Right ventricle myocardium inferior (tissue), 1 donor: ENCODE results near the gene UNC5CL. TPM values are rescaled to one million over a fixed set of nuclear protein-coding genes. Genes with fewer than 3 reads are reported as not detected.

Source experiments
- ATAC-seq: fragments of 200-7000 bp; cut with Tn5 transposase; one replicate; pipeline ENCODE4 v1.9.1; 2020; ENCODE audit warnings: mild to moderate bottlenecking, moderate library complexity
- DNase-seq: peaks from one replicate; pipeline ENCODE4 v3.0.0; 2021; ENCODE audit errors: missing footprints
- intact Hi-C: fragments of 100-400 bp; cut with DNase I; formaldehyde crosslinking; loops from one replicate; pipeline ENCODE4 v1.11.0; 2022
- total RNA-seq: library from RNA; stranded (reverse); fragmentation: NEBNext Ultra II Directional; extraction: Animal tissue kit (Norgen Biotek cat#: 25700); gene quantifications from one replicate; pipeline ENCODE4 v1.2.1, GENCODE V29; 2021
- donor health status: DM: no; HTN: yes; CAD: no; lungs with severe emphysema.

Gene UNC5CL
- total RNA-seq, 1 donor from 2014 or later = 0.60 TPM

- ATAC-seq (no peak), DNase-seq (no peak)
- intact Hi-C loops = loop anchor here (2.0 to 5.0 kb wide), 2 partner anchors 37 to 58 kb away; no protein-coding TSS in a partner anchor
These were observed 26.6 kb upstream of the UNC5CL start for GRCh38 chr6:41065550-41066026.

- intact Hi-C loops = loop anchor here (5.0 kb wide), 2 partner anchors 58 to 68 kb away; no protein-coding TSS in a partner anchor
- ATAC-seq (no peak), DNase-seq (no peak)
These were observed 25.8 kb upstream of the UNC5CL start for GRCh38 chr6:41064841-41065240.

DNA sequence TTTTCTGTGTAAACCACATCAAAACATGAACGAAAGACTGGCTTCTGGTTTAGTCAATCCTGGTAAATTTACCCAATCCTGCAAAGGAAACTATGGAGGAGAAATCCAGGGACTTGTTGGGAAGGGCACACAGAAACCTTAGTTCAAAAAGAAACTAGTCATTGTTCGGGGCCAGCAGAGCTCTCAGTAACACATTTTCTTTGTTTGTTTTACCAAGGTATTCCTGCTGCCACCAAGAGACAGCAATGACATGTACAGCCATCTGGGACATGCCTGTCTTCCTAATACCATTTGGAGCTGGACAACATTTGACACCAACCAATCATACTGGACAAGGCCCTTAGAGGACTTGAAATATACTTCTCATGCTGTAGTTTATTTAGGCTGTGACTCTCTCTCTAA, 24.9 kb upstream of the UNC5CL start:
- intact Hi-C loops = loop anchor here (5.0 kb wide), 1 partner anchor 67 kb away; no protein-coding TSS in a partner anchor
- ATAC-seq = peak; percentile 47
- DNase-seq = no peak

- no peak for ATAC-seq
- intact Hi-C loops = loop anchor here (5.0 kb wide), 1 partner anchor 65 kb away; no protein-coding TSS in a partner anchor
- no peak for DNase-seq
These were observed 23.0 kb upstream of the UNC5CL start for GRCh38 chr6:41062056-41062455.

- DNase-seq = no peak
- ATAC-seq = no peak
- intact Hi-C loops = loop anchor here (5.0 kb wide), 1 partner anchor 64 kb away; no protein-coding TSS in a partner anchor
These were observed 22.2 kb upstream of the UNC5CL start for GRCh38 chr6:41061196-41061726.

DNA sequence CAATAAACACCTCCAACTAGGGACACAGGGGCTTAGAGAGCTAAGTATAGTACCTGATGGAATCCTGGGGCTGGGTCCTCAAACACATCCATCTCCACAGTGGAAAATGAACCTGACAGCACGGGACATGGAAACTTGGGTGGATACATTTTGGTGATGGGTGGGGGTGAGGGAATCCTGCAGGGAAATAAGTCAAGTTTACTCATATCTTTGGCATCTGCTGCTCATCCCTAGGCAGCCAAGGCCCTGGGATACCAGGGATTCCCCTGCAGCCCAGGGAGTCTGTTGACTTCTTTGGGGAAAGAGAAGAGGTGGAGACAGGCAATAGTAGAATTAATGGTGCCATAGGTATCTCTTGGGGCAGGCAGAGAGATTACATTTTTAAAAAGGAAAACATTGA, 20.5 kb upstream of the UNC5CL start:
- intact Hi-C loops = no loop called here
- DNase-seq (no peak), ATAC-seq (no peak)

DNA sequence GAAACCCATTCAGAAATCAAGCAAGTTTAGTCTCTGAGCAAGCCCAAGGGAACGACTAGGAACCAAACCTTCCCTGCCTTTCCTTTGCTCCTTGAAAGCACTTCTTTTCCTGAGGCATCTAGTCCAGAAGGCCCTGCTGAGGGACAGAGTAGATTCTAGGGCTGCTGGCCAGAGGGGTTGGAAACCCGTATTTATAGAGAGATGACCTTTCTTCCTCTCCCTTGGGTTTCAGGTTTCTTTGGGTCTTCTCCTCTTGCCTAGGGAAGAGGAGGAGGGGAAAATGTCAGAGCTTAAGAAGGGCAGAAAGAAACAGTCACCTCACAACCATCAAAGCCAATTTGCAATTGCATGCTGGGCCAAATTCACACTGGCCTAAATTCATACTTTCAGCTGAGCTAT, 19.8 kb upstream of the UNC5CL start:
- DNase-seq (no peak), ATAC-seq (no peak)
- intact Hi-C loops = no loop called here

DNA sequence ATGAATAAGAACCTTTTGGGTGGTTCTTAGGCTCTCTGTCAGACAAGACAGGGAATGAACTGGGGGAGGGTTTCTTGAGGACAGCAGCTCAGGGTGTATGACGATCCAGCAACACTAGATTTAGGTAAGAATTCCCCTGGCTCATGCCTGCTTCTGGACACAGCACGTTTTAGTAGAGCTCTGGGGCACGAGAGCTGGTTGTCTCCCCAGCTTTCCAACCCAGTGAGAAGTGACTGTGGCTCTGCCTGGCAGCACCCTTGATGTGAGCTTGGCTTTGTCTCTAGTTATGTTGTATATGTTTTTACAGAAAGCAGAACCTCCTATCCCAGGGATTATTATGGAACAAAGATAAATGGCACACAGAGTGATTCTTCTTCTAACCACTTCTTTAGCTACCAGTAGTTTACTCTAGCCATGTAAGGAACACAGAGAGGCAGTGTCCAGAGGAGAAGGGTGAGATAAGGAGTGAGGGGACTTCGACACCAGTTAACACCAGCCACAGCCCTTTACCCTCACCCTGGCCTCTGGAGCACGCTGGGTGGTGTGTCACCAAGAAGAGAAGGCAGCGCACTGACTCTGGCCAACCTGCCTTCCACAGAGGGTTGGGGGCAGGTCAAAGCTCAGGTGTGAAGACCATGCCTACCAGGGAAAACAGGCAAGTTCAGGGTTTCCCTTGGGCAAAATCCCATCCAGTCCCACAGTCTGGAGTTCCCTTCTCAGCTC, 17.9 kb upstream of the UNC5CL start:
- ATAC-seq (no peak), DNase-seq (no peak)
- intact Hi-C loops = no loop called here

GRCh38 chr6:41055149-41055548, 16.1 kb upstream of the UNC5CL start:
- ATAC-seq (peak; percentile 70), DNase-seq (no peak)
- intact Hi-C loops = no loop called here

DNA sequence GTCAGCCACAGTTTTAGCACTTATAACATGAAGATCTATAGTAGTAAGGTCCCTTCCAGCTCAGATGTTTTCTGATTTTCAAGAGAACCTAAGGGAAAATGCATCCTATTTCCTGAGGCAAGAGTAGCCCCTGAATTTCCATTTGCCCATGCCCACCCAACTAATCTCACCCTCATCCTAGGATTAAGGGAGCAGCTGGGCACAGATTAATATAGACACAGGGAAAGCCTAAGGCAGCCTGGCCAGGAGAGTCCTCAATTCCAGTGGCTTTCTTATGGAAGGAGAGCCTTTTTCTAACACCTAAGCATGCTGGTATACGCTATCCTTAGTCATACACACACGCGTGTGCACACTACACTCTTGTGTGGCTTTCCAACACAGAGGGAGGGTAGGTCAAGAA, 15.5 kb upstream of the UNC5CL start:
- intact Hi-C loops = no loop called here
- no peak for ATAC-seq

DNA sequence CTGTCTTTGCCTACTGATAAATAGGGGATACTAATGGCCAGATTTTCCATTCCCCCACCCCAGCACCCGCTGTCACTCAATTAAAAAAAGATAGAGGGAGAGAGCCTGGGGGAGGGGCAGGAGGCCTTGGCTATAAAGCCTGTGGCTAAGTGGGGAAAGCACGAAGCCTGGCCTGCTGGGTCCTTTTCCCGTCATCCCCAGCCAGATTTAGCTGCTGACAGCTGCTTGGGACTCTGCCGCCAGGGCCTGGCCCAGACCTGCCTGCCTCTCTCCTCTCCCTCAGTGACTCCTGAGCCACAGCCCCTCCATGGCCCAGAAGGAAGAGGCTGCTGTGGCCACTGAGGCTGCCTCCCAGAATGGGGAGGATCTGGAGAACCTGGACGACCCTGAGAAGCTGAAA, 14.0 kb upstream of the UNC5CL start, which contains the start of gene APOBEC2:
APOBEC2 (plus strand) TSS at position 162 of the 400 bp plus-strand sequence; CDS start at position 308, 146 bp downstream.
- peak; percentile 82 for DNase-seq
- ATAC-seq = peak; percentile 90
- intact Hi-C loops = no loop called here

More for the DNA sequence above, 15.5 kb upstream of the UNC5CL start:
- no peak for DNase-seq

DNA sequence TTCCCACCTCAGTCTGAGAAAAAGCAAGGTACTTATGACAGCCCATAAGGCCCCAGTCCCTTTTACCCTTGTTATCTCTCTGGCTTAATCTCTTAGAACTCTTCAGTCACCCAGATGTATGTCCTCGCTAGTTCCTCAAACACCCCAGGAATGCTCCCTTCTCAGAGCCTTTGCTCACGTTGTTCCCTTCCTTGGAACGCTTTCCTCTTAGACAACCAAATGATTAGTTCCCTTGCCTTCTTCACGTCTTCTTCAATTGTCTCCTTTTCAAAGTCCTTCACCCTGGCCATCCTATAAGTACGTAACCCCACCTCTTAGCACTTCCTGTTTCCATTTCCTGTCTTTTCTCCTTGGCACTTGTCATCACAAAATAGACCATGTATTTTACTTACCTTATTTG, 12.9 kb upstream of the UNC5CL start:
- DNase-seq (no peak), ATAC-seq (no peak)
- intact Hi-C loops = no loop called here

DNA sequence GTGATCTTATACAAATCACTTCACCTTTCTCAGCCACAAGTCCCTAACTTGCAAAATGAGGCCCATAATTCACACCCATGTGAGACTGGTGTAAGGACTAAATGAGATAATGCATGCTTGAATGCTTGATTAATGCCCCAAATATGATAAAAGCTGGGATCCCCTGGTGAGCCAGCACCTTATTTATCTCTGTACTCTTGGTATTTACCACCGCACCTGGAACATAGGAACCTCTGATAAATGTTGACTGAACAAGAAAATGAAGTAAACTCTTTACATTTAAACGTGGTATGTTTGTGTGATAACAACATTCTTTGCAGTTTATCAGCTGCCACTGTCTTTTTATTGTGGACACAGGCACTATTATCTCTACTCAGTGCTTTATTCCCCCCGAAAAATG, 11.5 kb upstream of the UNC5CL start:
- intact Hi-C loops = no loop called here
- no peak for DNase-seq

GRCh38 chr6:41049955-41050354, 10.9 kb upstream of the UNC5CL start:
- intact Hi-C loops = no loop called here
- no peak for DNase-seq
- no peak for ATAC-seq

More for the DNA sequence above, 11.5 kb upstream of the UNC5CL start:
- ATAC-seq = no peak

- intact Hi-C loops = no loop called here
- ATAC-seq = peak; percentile 24
These were observed 10.5 kb upstream of the UNC5CL start for GRCh38 chr6:41049521-41049920.

DNA sequence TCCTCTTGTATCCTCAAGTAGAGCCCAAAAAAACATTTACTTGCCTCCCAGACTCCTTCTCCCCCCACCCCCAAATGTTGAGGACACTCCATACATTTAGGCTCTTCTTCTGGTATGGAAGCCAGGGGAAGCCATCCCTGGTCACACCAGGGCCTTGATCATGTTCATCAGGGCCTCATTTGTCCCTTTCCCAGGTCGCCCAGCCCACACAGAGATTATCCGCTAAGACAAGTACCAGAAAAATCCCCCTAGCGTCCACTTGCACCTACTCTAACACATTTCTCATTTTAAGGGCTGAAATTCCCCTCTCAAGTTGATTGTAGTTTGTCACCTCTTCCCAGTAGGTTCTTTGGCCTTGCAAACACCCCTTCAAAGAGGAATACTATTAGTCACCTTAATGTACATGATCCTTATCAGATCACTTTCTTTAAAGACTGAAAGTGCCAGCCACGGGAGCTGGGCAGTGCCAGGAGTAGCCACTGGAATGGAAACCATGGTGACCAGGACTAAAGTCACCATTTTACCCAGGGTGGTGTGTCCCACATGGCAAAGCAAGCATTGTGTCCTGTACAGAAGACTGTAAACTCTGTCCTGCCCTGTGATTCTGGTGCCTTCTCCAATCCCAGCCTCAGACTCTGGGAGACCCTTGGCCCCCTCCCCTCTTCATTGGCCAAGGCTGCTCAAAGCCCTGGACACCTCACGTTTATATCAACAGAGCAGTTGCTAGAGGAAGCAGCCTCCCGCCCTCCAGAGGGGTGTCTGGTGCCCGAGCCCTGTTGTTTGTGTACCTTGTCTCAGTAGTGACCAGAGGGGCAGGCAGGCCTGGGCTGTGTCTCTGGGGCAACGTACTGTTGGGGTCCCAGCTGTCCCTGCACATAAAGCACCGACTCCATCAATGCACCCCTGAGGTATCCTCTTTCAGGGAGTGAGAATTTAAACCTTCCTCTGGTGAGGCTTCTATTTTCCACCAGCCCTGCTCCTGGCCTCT, 9.0 kb upstream of the UNC5CL start:
- ATAC-seq (no peak), DNase-seq (no peak)
- intact Hi-C loops = no loop called here

More at GRCh38 chr6:41049521-41049920, 10.5 kb upstream of the UNC5CL start:
- DNase-seq = no peak

DNA sequence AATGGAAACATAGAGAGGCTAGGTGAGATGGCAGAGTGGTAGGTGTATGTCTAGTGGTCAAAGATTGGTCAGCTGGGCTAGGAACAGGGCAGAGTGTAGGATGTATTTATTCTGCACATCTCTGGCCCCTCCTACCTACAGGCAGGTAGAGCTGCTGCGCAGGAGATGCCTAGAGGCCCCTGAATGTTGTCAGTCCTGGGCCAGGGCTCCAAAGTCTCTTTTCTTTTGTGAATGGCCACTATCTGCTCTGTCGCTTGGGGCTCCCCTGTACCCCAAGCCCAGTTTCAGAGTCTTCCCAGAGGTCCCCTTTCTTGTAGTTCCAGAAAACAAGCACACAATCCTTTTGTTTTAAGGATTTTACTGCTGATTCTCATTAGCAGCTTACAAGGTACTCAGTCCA, 8.3 kb upstream of the UNC5CL start:
- DNase-seq (no peak), ATAC-seq (no peak)
- intact Hi-C loops = no loop called here

DNA sequence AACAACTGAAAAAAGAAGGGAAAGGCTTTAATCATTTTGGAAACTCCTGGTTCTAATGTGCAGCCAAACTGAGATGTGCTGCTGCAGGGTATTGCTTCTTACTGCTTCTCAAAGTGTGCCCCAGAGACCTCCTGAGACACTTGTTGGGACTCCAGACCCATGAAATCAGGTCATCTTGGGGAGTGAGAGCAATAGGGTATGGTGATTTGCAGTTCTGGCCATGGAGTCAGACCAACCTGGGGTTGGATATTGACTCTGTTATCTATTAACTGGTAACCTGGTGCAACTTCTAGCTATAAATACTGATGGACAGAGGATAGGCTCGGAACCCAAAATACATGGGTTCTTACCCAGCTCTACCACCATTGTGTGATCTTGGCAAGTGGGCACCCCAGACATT, 7.1 kb upstream of the UNC5CL start:
- ATAC-seq (no peak), DNase-seq (no peak)
- intact Hi-C loops = no loop called here

DNA sequence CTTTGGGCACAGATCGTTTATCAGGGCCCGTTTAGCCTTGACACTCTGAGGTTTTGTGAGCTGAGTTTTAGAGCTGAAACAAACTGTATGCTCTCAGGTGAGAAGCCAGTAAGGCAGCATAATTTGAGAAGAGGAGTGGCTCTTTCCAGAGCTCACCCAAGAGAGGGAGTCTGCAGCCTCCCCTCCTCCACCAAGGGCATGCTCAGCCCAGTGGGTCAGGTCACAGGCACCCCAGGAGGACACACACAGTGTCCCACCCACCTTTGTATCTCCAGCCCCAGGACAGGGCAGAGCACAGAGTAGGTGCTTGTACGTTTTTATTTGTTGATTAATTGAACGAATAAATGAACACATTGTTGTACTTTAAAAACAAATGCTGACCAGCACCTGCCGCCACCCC, 6.6 kb upstream of the UNC5CL start:
- ATAC-seq (no peak), DNase-seq (no peak)
- intact Hi-C loops = no loop called here
